Renal cortical epithelial cell (primary cell): ENCODE results near the gene MYO7B. TPM values are rescaled to one million over a fixed set of nuclear protein-coding genes. Genes with fewer than 3 reads are reported as not detected.

ENCODE experiments used
- DNase-seq: peaks from one replicate; pipeline ENCODE4 v3.0.0-alpha.2; 2011; ENCODE audit warnings: low read depth
- total RNA-seq: library from RNA; depleted of rRNA; stranded (reverse); fragments of >200 nt; gene quantifications from 2 replicates; pipeline ENCODE4 v1.2.3, GENCODE V29; 2014

MYO7B gene
- total RNA-seq, 1 donor from 2014 or later = 0.25 TPM

DNA sequence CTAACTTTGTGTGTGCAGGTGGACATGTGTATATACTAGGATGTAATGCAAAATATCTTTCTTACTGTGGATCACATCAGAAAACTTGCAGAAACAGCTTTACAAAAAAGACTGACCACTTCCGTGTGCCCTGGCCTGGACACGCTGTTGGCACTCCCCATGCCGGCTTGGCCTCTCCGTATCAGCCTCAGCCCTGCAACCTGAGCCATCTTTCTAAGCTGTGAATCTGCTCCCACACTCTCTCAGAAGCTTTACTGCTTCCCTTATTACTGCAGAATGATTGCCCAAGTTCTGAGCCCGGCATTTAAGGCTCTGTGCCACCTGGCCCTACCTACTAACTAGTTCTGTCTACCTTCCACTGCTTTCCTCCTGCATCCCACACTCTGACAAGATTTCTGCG is 37.8 kb downstream of the MYO7B start:
- no peak for DNase-seq

- no peak for DNase-seq
Observed at GRCh38 chr2:127573771-127574170, 38.3 kb downstream of the MYO7B start.

GRCh38 chr2:127574656-127575055 is 39.2 kb downstream of the MYO7B start:
- no peak for DNase-seq

- DNase-seq = no peak
Observed at GRCh38 chr2:127575185-127575765, 39.8 kb downstream of the MYO7B start.

DNA sequence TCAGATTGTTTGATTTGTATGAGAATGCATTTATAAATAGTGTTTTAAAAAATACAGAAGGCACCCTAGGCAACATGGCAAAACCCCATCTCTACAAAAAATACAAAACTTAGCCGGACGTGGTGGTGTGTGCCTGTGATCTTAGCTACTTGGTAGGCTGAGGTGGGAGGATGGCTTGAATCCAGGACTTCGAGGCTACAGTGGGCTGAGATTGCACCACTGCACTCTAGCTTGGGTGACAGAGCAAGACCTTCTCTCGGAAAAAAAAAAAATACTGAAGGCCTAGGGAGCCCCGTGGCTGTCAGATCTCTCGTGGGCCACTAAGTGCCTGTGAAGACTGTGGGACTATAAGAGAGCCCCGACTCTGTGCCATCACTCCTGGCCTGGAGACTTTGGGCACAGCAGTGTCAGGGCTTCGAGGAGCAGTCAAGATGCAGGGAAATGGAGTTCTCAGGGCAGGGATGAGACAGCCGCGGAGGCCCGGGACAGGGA is 40.5 kb downstream of the MYO7B start:
- DNase-seq = no peak

- peak; percentile 30 for DNase-seq
Observed at GRCh38 chr2:127576433-127577207, 41.1 kb downstream of the MYO7B start.

DNA sequence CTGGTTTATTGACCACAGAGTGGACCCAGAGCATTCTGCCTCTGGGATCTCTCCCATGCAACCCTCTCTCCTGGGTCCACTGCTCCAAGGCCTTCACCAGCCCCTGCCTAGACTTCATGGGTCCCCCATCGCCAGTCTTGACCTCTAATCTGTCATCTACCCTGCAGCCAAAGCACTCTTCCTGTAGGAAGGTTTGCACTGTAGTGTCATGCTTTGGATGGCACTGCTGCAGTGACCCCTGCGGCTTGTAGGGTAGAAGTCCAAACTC is 41.7 kb downstream of the MYO7B start:
- no peak for DNase-seq

DNA sequence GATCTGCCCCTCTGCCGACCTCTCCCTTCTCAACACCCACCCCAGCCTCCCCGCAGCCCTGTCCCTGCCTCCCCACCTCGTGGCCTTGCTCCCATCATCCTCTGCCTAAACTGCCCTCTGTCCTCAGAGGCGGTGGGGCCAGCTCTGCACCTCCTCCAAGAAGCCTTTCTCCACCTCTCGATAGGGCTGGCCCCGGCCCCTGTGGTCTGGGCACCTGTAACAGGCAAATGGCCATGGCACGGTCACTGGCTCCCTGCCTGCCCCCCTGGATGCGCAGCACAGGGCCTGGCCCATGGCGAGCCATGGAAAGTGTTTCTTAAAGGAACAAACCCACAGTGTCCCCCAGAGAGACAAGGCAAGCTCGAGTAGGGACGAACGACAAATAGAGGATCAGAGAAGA is 42.0 kb downstream of the MYO7B start:
- no peak for DNase-seq

DNA sequence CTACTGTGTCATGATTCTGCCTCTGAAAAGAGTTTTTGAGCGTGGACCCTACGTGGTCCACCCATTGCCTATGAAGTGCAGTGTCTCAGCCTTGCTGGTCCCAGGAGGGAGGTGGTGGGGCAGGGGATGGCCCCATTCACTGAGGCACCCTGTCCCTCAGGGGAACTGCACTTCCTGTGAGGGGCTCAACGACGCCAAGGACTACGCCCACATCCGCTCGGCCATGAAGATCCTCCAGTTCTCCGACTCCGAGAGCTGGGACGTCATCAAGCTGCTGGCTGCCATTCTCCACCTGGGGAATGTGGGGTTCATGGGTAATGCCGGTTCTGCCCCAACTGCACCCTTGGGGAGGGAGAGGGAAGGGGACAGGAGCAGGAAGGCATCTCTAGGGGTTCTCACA is 42.5 kb downstream of the MYO7B start:
- DNase-seq = no peak

- no peak for DNase-seq
Observed at GRCh38 chr2:127578411-127578810, 42.9 kb downstream of the MYO7B start.

- no peak for DNase-seq
Observed at GRCh38 chr2:127579231-127579630, 43.7 kb downstream of the MYO7B start.

DNA sequence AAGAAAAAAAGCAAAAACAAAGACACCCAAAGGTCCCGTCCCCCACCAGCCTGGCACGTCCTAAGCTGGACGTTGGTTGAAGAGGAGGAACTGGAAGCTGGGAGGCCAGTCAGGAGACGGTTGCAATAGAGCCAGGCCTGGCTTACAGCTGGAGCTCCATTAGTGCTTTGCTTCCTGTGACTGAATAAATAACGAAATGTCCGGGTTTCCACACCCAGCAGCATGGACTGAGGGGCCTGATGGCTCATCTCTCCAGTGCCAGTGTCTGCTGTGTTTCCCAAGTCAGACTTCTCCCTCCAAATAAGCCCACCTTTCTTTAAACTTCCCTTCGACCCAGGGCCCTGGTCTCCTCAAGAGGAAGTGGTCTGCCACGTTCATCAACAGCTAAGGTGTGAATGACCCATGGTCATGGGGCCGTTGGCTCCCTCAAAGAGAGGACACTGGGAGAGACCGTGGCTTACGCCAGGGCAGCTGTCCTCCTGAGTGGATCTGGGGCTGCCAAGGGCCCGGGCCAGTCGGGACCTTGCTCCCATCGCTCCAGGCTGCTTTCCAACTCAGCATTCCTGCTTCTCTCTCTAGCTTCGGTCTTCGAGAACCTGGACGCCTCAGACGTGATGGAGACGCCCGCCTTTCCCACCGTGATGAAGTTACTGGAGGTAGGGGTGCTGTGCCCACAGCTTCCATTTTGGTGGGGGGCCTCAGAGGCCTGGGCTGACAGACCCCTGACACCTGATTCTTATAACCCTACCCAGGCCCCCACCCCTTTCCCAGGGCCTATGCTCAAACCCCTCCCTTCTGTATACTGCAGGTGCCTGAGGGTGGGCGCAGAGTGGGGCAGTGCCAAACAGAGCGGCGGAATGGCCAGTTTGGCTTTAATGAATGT is 44.9 kb downstream of the MYO7B start:
- DNase-seq = no peak

- no peak for DNase-seq
Observed at GRCh38 chr2:127581050-127581345, 45.5 kb downstream of the MYO7B start.

GRCh38 chr2:127581516-127582490 is 46.3 kb downstream of the MYO7B start:
- no peak for DNase-seq

- DNase-seq = no peak
Observed at GRCh38 chr2:127582863-127583861, 47.7 kb downstream of the MYO7B start.

DNA sequence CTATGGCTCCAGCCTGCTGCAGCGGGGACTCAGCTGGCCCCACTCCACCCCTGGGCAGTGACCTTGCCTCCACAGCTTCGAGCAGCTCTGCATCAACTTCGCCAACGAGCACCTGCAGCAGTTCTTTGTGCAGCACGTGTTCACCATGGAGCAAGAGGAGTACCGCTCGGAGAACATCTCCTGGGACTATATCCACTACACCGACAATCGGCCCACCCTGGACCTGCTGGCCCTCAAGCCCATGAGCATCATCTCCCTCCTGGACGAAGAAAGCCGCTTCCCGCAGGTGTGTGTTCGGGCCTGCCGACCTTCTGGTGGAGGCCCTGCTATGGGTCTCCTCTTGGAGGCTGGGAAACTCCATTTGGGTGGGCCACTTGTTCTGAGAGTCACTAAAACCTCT is 48.6 kb downstream of the MYO7B start:
- DNase-seq = no peak

DNA sequence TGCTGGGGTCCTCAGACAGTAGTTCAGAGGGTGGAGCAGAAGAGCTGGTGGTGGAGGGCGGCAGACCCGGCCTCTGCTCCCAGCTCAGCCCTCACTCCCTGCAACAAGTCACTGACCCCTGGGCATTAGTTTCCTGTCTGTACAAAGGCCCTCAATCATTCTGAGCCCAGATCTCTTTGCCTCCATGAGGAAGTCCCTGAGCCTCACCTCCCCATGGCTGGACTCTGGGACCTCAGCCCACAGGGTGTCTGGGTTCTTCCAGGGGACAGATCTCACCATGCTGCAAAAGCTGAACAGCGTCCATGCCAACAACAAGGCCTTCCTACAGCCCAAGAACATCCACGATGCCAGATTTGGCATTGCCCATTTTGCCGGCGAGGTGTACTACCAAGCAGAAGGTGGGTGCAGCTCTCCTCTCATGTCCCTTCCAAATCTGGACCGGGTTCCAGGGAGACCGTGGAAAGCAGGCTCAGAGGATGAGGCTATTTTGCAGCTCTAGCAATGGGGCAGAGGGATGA is 49.1 kb downstream of the MYO7B start:
- DNase-seq = no peak

DNA sequence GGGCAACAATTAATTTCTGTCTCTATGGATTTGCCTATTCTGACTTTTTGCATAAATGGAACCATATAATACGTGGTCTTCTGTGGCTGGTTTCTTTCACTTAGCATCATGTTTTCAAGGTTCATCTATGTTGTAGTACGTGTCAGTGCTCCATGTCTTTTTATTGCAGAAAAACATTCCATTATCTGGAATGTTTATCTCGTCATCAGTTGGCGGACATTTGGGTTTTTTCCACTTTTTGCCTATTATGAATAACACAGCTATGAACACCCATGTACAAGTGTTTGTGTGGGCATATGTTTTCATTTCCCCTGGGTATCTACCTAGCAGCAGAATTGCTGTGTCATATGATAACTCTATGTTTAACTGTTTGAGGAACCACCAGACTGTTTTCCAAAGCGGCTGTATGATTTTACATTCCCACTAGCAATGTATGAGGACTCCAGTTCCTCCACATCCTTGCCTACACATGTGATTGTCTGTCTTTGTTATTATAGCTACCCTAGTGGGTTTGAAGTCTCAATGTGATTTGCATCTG is 49.9 kb downstream of the MYO7B start:
- no peak for DNase-seq

GRCh38 chr2:127586136-127586535 is 50.7 kb downstream of the MYO7B start:
- no peak for DNase-seq

GRCh38 chr2:127586746-127587295 is 51.3 kb downstream of the MYO7B start:
- no peak for DNase-seq
